ENCODE measurements around the gene ARG1. TPM values are rescaled to one million over a fixed set of nuclear protein-coding genes. Genes with fewer than 3 reads are reported as not detected.

Gene ARG1
- total and polyA plus RNA-seq, 2 of the 8 experiments (the other 6 are each of a cell fraction or from before 2014, with no cell fraction given) = not detected

GRCh38 chr6:131565056-131565455 is 8.0 kb upstream of the ARG1 start:
- no peak overlapping the region for H3K9ac ChIP-seq (replicated peaks in 1 of 4; ENCODE audit: extremely low read depth in 1 of 4, low read depth in 3 of 4, low read length in 3 of 4)
- no peak overlapping the region for H2BK15ac ChIP-seq (ENCODE audit: low read length)
- H4K5ac ChIP-seq (ENCODE audit: insufficient read length, low read depth, low read length) = no peak overlapping the region
- WGBS, 2 experiments (ENCODE audit: extremely low coverage in 1 of 2, insufficient coverage in 1 of 2, insufficient read length in 1 of 2, insufficient replicate concordance in 2 of 2, low coverage in 1 of 2, low lambda C conversion rate in 2 of 2, missing lambda C conversion rate in 1 of 2) = 82% methylated on average over 2 of the region's 2 CpGs; no CpG with 5 or more reads in 1 of the 2 experiments
- FAIRE-seq (peak; percentile 62), DNase-seq (ENCODE audit: low read depth in 1 of 2, low spot score in 2 of 2) (no peak)
- no peaks in the 10 kb centered on the region for H4K20me1 ChIP-seq (replicated peaks in 1 of 2; ENCODE audit: control insufficient read depth in 1 of 2, insufficient read depth in 2 of 2, low read length in 2 of 2)
- no peak overlapping the region for H4K91ac ChIP-seq (replicated peaks; ENCODE audit: insufficient read length, low read length)
- no peak overlapping the region for H2AK5ac ChIP-seq (ENCODE audit: low read depth, low read length)
- no peaks in the 10 kb centered on the region for H3K79me2 ChIP-seq (ENCODE audit: control insufficient read depth in 1 of 2, insufficient read depth in 2 of 2, low read length in 2 of 2)
- H3K4me2 ChIP-seq (ENCODE audit: insufficient read depth in 1 of 2, low read depth in 2 of 2, low read length in 2 of 2) = no peak overlapping the region
- H3K36me3 ChIP-seq (ENCODE audit: control insufficient read depth in 2 of 4, insufficient read depth in 4 of 4, low read length in 3 of 4) = no peaks in the 10 kb centered on the region
- H3K23ac ChIP-seq (ENCODE audit: insufficient read length) = no peak overlapping the region
- H3K9me3 ChIP-seq (ENCODE audit: insufficient read depth in 2 of 2, low read depth in 1 of 2, low read length in 1 of 2) = no peaks in the 10 kb centered on the region
- H2BK20ac ChIP-seq (ENCODE audit: low read length) = no peak overlapping the region
- no peak overlapping the region for H2AFZ ChIP-seq (ENCODE audit: low read length)
- H3K79me1 ChIP-seq (ENCODE audit: low read depth, low read length) = no peaks in the 10 kb centered on the region
- CTCF ChIA-PET (ENCODE audit: partially characterized antibody) = interaction anchor here (0.5 to 2.3 kb wide), 3 partner anchors 46 to 82 kb away, joined by 3 to 7 read pairs (median 3); no protein-coding TSS in a partner anchor
- H3K4me3 ChIP-seq (ENCODE audit: extremely low read depth in 1 of 4, insufficient read depth in 2 of 4, low read depth in 3 of 4, low read length in 4 of 4) = no peak overlapping the region
- no peaks in the 10 kb centered on the region for H3K27me3 ChIP-seq (replicated peaks in 1 of 4; ENCODE audit: control insufficient read depth in 3 of 4, extremely low read depth in 1 of 4, insufficient read depth in 3 of 4, low read length in 3 of 4)
- H3K23me2 ChIP-seq (ENCODE audit: low read depth, low read length) = no peaks in the 10 kb centered on the region
- no peak overlapping the region for H2BK5ac ChIP-seq (ENCODE audit: low read depth, low read length)
- H3K27ac ChIP-seq (ENCODE audit: low read depth, low read length) = no peak overlapping the region
- no peak overlapping the region for H3K18ac ChIP-seq (ENCODE audit: extremely low read depth, low read length)
- no peak overlapping the region for H2BK120ac ChIP-seq (replicated peaks; ENCODE audit: low read depth, low read length)
- no peaks in the 10 kb centered on the region for H3K4me1 ChIP-seq (replicated peaks in 1 of 4; ENCODE audit: control insufficient read depth in 3 of 4, insufficient read depth in 4 of 4, low read length in 3 of 4)
- no peak overlapping the region for H3K14ac ChIP-seq (ENCODE audit: insufficient read length)
- H3K56ac ChIP-seq (replicated peaks; ENCODE audit: insufficient read length, low read depth, low read length) = no peak overlapping the region
- POLR2A ChIA-PET (ENCODE audit: partially characterized antibody) = no interaction called here
- H2BK12ac ChIP-seq (ENCODE audit: low read depth, low read length) = no peak overlapping the region
- H3K4ac ChIP-seq (replicated peaks; ENCODE audit: insufficient read length, low read depth, low read length) = no peak overlapping the region
- H4K8ac ChIP-seq (ENCODE audit: extremely low read depth, insufficient read depth, low read length) = no peak overlapping the region
- no peak for TF ChIP-seq RFX5 (IDR thresholded peaks at IDR 0.05; ENCODE audit: borderline replicate concordance, low read depth, low read length)
- no peak for TF ChIP-seq RBBP5 (IDR thresholded peaks at IDR 0.05; ENCODE audit: borderline replicate concordance, low read depth, low read length)
- no peak for TF ChIP-seq CREB1 (IDR thresholded peaks at IDR 0.05)
- TF ChIP-seq YY1 (IDR thresholded peaks at IDR 0.05; ENCODE audit: low read depth, low read length) = no peak
- TF ChIP-seq HDAC2 (IDR thresholded peaks at IDR 0.05; ENCODE audit: borderline replicate concordance in 1 of 2, low read depth in 2 of 2, low read length in 2 of 2) = no peak
- no peak for TF ChIP-seq USF2 (IDR thresholded peaks at IDR 0.05; ENCODE audit: low read length)
- TF ChIP-seq TEAD4 (IDR thresholded peaks at IDR 0.05; ENCODE audit: low read depth, low read length) = no peak
- TF ChIP-seq SRF (IDR thresholded peaks at IDR 0.05; ENCODE audit: low read depth, low read length) = no peak
- TF ChIP-seq JUND (IDR thresholded peaks at IDR 0.05; ENCODE audit: low read length) = no peak
- no peak for TF ChIP-seq KDM5A (IDR thresholded peaks at IDR 0.05; ENCODE audit: low read length)
- no peak for TF ChIP-seq SUZ12 (IDR thresholded peaks at IDR 0.05; ENCODE audit: low read length)
- TF ChIP-seq CHD1 (IDR thresholded peaks at IDR 0.05; ENCODE audit: low read depth, low read length) = no peak
- no peak for TF ChIP-seq EP300 (IDR thresholded peaks at IDR 0.05; ENCODE audit: borderline replicate concordance in 1 of 2, low read depth in 2 of 2, low read length in 2 of 2)
- no peak for TF ChIP-seq TAF7 (optimal IDR thresholded peaks at IDR 0.05; ENCODE audit: borderline replicate concordance, low read depth, low read length)

Data from H1 (cell line).